Retina (tissue), 1 donor: Measurements from ENCODE around the gene SLC25A31.
A peak's percentile ranks its signal among the peaks of the same experiment; 100 is the strongest.

Experiments used
- DNase-seq: peaks from one replicate; pipeline ENCODE4 v3.0.0-alpha.2; 2016

SLC25A31 gene

GRCh38 chr4:127778102-127778501, 47.9 kb downstream of the SLC25A31 start:
- DNase-seq = no peak

- peak; percentile 4 for DNase-seq
Observed at GRCh38 chr4:127780598-127780997, 50.4 kb downstream of the SLC25A31 start.

DNA sequence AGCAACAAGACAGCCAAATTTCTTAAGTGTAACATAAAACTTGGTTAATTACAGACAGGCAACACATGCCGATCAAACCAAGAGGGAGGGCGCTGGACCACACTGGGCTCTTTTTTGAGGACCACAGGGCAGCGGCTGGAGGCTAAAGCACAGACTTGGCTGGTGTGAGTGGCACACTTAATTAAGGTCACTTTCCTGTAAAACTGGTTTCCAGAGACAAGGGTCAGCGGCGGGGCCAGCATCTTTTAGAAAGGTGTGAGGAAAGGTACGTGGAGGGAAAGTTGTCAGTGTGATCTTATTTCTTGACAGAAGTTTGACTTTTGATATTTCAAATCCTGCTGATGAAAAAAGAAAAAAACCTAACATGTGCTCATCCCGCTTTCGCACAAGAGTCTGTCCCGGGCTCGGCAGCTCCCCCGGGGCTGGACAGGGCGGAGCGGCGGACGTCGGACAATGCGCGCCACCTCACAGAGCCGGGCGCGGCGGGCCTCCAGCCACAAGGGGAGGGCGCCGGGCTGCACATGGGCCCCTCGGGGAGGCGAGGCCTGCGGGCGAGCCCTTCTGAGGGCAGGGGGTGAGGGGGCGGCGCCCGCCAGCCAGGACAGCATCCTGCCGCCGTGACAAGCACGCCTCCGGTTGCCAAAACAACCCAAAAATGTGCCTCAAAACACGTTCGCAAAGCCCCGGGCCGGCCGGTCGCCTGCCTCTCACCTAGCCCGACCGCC, 51.3 kb downstream of the SLC25A31 start:
- DNase-seq = peak; percentile 83

DNA sequence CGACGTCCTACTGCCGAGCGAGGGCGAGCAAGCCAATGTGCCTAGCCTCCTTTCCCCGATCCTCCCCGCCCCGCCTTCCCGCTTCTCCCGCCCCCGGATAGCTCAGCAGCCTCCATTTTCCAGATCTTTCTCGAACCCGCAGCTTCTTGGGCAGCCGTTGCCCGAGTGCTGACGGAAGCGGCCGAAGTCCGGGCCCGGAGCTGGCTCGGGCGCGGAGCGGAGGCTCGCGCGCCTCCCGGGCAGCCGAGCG, 51.8 kb downstream of the SLC25A31 start:
- DNase-seq = no peak

GRCh38 chr4:127782275-127783025, 52.2 kb downstream of the SLC25A31 start, which contains the start of gene HSPA4L:
TSS of gene HSPA4L (plus strand) at chr4:127782322. CDS start at chr4:127782551, 229 bp downstream.
- DNase-seq = peak; percentile 96

DNA sequence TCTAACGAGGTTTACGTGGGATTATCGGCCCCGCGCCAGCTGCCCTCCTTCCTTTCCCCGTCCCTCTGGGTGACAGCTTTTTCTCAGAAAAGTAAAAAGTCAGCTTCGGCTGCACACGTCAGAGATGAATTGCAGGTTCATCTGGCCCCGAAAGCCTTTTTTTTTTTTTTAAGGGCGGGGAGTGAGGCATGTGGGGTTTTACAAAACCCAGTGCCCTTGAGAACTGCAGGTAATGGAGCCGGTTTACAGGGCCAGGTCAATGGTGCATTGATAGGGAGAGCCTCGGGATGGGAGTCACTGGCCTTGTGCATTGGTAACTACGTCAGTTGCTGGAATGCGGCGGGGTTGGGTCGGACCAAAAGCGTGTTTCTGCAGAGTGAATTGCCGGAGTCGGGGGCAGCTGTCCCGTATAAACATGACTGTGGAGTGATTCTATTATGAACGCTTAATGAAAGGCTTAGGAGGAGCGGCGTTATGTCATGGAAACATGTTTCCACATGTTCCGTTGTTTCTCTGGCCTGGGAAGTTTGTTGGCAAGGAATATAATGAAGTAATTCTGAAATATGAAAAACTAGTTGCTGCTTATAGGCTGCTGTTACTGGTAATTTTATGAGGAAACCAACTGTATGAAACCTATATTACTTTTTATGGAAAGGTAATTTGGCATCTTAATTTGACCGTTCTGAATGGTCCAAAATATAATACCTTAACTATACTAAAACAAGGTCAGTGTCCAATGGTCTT, 53.0 kb downstream of the SLC25A31 start:
- DNase-seq = peak; percentile 86

GRCh38 chr4:127783955-127784770, 54.0 kb downstream of the SLC25A31 start:
- DNase-seq = peak; percentile 7

- DNase-seq = no peak
Observed at GRCh38 chr4:127788517-127788916, 58.3 kb downstream of the SLC25A31 start.

- DNase-seq = no peak
Observed at GRCh38 chr4:127791391-127791790, 61.2 kb downstream of the SLC25A31 start.

DNA sequence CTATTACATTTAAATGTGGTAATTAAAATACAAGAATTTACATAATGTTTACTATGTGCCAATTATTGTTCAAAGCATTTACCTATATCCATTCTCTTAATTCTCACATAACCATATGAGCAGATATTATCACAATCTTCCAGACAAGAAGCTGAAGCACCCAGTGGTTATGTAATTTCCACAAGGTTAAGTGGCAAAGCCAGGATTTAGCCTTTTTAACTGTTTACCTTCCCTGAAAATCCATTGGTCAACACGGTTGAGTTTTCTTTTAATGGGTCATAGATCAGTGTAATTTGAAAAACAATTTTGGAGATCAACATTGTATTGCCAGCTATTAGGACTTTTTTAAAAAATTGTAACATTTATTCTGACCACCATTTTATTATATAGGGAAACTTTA, 63.3 kb downstream of the SLC25A31 start:
- DNase-seq = no peak

GRCh38 chr4:127799711-127800110, 69.5 kb downstream of the SLC25A31 start:
- DNase-seq = no peak

DNA sequence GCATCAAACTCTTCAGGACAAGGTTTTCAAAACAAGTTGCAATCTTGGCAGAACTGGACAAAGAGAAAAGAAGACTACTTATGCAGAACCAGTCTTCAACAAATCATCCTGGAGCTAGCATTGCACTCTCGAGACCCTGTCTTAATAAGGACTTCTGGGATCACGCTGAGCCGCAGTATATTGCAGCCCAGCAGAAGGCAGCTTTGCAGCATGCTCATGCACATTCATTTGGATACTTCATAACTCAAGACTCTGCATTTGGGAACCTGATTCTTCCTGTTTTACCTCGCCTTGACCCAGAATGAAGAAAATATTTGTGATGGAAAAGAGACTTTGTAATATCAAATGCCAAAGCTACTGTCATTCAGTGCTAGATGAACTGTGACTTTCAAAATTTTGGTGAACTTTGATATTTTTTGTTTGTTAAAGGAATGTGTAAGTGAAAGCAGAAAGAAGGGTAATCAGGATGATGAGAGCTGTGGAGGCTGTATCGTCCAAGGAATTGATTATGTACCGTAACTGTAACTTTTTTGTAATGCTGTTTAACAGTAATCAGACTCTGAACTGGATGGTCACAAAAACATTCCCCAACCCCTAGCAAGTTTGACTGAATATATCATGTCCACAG, 79.1 kb downstream of the SLC25A31 start:
- DNase-seq = no peak

DNA sequence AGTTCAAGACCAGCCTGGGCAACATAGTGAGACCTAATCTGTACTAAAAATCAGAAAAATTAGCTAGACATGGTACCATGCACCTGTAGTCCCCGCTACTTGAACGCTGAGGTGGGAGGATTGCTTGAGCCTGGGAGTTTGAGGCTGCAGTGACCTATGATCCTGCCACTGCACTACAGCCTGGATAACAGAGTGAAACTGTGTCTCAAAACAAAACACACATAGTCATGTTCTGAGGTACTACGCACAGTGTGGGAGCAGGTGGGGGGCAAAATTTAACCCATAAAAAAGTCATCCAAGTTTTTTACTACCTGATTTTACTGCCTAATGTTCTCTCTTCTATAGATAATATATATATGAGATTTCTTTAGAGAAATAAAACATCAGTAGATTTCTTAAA, 80.4 kb downstream of the SLC25A31 start:
- DNase-seq = no peak

- DNase-seq = no peak
Observed at GRCh38 chr4:127822430-127822829, 92.2 kb downstream of the SLC25A31 start.
